Neural progenitor cell (in vitro differentiated cells): ENCODE data around the gene COL13A1. TPM values are rescaled to one million over a fixed set of nuclear protein-coding genes. Genes with fewer than 3 reads are reported as not detected.
A peak's percentile ranks its signal among the peaks of the same experiment; 100 is the strongest.

Experiments used
- DNase-seq: peaks from one replicate; pipeline ENCODE4 v3.0.0-alpha.2; 2016; ENCODE audit warnings: low spot score
- H2AFZ ChIP-seq: fragments of 200-600 bp; sonication (generic); replicated peaks from 2 replicates; pipeline ENCODE4 v1.6.1; 2016; ENCODE audit warnings: antibody characterized with exemption
- H3F3A ChIP-seq: fragments of 200-600 bp; sonication (generic); 2 replicates; pipeline ENCODE4 v1.6.1; 2016; ENCODE audit warnings: antibody characterized with exemption, low read depth
- H3K27ac ChIP-seq: fragments of 200-600 bp; sonication (generic); 2 replicates; pipeline ENCODE4 v1.5.1; 2016; ENCODE audit warnings: mild to moderate bottlenecking
- H3K27me3 ChIP-seq: fragments of 200-600 bp; sonication (generic); 2 replicates; pipeline ENCODE4 v1.6.1; 2016; ENCODE audit warnings: mild to moderate bottlenecking, moderate library complexity
- H3K36me3 ChIP-seq: fragments of 200-600 bp; sonication (generic); 2 replicates; pipeline ENCODE4 v1.5.1; 2016
- H3K4me1 ChIP-seq: fragments of 200-600 bp; sonication (generic); 2 replicates; pipeline ENCODE4 v1.6.1; 2016; ENCODE audit warnings: mixed run types
- H3K4me2 ChIP-seq: fragments of 200-600 bp; sonication (generic); 2 replicates; pipeline ENCODE4 v1.6.1; 2016
- H3K4me3 ChIP-seq: fragments of 200-600 bp; sonication (generic); 2 replicates; pipeline ENCODE4 v1.5.1; 2016
- H3K79me2 ChIP-seq: fragments of 200-600 bp; sonication (generic); 2 replicates; pipeline ENCODE4 v1.6.1; 2016; ENCODE audit warnings: low read depth
- H3K9ac ChIP-seq: fragments of 200-600 bp; sonication (generic); 2 replicates; pipeline ENCODE4 v1.6.1; 2016
- H3K9me3 ChIP-seq: fragments of 200-600 bp; sonication (generic); 2 replicates; pipeline ENCODE4 v1.5.1; 2016; ENCODE audit warnings: low read depth
- H4K20me1 ChIP-seq: fragments of 200-600 bp; sonication (generic); 2 replicates; pipeline ENCODE4 v1.6.1; 2016; ENCODE audit warnings: low read depth
- H3K27ac Mint-ChIP-seq: 3 replicates; pipeline ENCODE4 v1.8.0; 2021; ENCODE audit warnings: mixed read lengths
- H3K27me3 Mint-ChIP-seq: 2 replicates; pipeline ENCODE4 v1.8.0; 2022; ENCODE audit warnings: low read depth, mild to moderate bottlenecking, inconsistent platforms, moderate library complexity, mixed read lengths; ENCODE audit not compliant: insufficient read depth
- H3K36me3 Mint-ChIP-seq: 3 replicates; pipeline ENCODE4 v1.8.0; 2021; ENCODE audit warnings: mixed read lengths
- H3K4me1 Mint-ChIP-seq: 3 replicates; pipeline ENCODE4 v1.8.0; 2021; ENCODE audit warnings: mixed read lengths
- H3K4me3 Mint-ChIP-seq: 3 replicates; pipeline ENCODE4 v1.8.0; 2021; ENCODE audit warnings: mild to moderate bottlenecking, moderate library complexity, mixed read lengths
- H3K9me3 Mint-ChIP-seq: 3 replicates; pipeline ENCODE4 v1.8.0; 2020; ENCODE audit warnings: mixed read lengths
- EZH2 ChIP-seq: fragments of 200-600 bp; sonication (generic); IDR thresholded peaks from 2 replicates; pipeline ENCODE4 v1.6.1; 2017; ENCODE audit warnings: antibody characterized with exemption, mild to moderate bottlenecking, moderate library complexity
- EZH2phosphoT487 ChIP-seq: fragments of 200-600 bp; sonication (generic); IDR thresholded peaks from 2 replicates; pipeline ENCODE4 v1.6.1; 2017; ENCODE audit warnings: antibody characterized with exemption
- total RNA-seq: library from RNA; depleted of rRNA; stranded (reverse); fragments of >200 nt; gene quantifications from 2 replicates; pipeline ENCODE4 v1.2.3, GENCODE V29; 2015; ENCODE audit warnings: low replicate concordance
- TF ChIP-seq, protein P1 (sequence below): fragments of 200-600 bp; sonication (generic); IDR thresholded peaks from 2 replicates; pipeline ENCODE4 v1.5.1; 2017; ENCODE audit warnings: antibody characterized with exemption, mild to moderate bottlenecking

The COL13A1 gene
- total RNA-seq, 1 donor from 2014 or later, result 1.3 TPM

DNA sequence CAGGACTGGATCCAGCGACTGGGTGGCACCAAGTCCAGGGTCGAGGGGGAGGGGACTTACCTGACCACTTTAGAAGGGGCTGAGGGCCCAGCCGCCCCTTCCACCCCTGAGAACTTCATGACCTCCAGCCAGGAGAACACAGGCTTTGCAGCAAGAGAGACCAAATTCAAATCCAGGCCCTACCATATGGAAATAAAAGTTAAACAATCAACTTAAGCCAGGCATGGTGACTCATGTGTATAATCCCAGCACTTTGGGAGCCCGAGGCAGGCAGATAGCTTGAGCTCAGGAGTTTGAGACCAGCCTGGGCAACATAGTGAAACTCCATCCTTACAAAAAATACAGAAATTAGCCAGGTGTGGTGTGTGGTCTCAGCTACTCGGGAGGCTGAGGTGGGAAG lies 61.9 kb downstream of the COL13A1 start:
- Histone ChIP-seq H3K27me3 (no peaks in the 10 kb centered on the region), H3K4me1 (peaks cover 55% of the 10 kb centered on the region), H3K4me3 (no peak overlapping the region), H3K36me3 (no peaks in the 10 kb centered on the region), H3K9ac (no peak overlapping the region), H3F3A (peaks cover 31% of the 10 kb centered on the region), H3K9me3 (no peaks in the 10 kb centered on the region), H4K20me1 (no peaks in the 10 kb centered on the region), H3K27ac (no peak overlapping the region), H2AFZ (no peak overlapping the region), H3K4me2 (no peak overlapping the region), H3K79me2 (no peaks in the 10 kb centered on the region)
- DNase-seq, result no peak
- Mint-ChIP-seq H3K36me3 (no peaks in the 10 kb centered on the region), H3K27me3 (peaks cover 12% of the 10 kb centered on the region), H3K9me3 (no peaks in the 10 kb centered on the region), H3K4me3 (no peak overlapping the region), H3K4me1 (peaks cover 67% of the 10 kb centered on the region), H3K27ac (no peak overlapping the region)
- TF ChIP-seq EZH2phosphoT487 (no peak), EZH2 (no peak)
- TF ChIP-seq, protein P1, sequence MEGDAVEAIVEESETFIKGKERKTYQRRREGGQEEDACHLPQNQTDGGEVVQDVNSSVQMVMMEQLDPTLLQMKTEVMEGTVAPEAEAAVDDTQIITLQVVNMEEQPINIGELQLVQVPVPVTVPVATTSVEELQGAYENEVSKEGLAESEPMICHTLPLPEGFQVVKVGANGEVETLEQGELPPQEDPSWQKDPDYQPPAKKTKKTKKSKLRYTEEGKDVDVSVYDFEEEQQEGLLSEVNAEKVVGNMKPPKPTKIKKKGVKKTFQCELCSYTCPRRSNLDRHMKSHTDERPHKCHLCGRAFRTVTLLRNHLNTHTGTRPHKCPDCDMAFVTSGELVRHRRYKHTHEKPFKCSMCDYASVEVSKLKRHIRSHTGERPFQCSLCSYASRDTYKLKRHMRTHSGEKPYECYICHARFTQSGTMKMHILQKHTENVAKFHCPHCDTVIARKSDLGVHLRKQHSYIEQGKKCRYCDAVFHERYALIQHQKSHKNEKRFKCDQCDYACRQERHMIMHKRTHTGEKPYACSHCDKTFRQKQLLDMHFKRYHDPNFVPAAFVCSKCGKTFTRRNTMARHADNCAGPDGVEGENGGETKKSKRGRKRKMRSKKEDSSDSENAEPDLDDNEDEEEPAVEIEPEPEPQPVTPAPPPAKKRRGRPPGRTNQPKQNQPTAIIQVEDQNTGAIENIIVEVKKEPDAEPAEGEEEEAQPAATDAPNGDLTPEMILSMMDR, result no peak

DNA sequence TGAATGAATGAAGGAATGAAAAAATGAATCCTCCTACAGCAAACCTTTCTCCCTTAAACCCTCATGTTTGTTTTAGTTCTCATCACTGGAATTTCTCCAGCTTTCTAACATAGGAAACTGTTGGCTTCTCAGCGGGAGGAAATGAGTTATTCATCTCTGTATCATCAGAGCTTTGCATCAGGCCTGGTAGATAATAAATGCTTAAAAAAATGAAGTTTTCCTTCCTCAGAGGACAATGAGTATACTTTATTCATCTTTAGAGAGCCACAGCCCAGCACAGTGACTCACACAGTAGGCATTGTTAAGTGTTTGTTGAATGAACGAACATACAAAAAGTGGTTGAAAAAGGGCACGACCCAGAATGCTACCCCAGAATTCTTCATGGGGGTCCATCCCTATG lies 62.6 kb downstream of the COL13A1 start:
- no peaks in the 10 kb centered on the region for H3K9me3 ChIP-seq
- no peak overlapping the region for H3K4me3 ChIP-seq
- H3K27me3 ChIP-seq, result no peaks in the 10 kb centered on the region
- H3K9me3 Mint-ChIP-seq, result no peaks in the 10 kb centered on the region
- no peak overlapping the region for H2AFZ ChIP-seq
- peaks cover 64% of the 10 kb centered on the region for H3K4me1 Mint-ChIP-seq
- no peaks in the 10 kb centered on the region for H4K20me1 ChIP-seq
- no peak for TF ChIP-seq EZH2
- no peak for TF ChIP-seq EZH2phosphoT487
- TF ChIP-seq, protein P1, result no peak
- H3K9ac ChIP-seq, result no peak overlapping the region
- no peaks in the 10 kb centered on the region for H3K79me2 ChIP-seq
- H3K27me3 Mint-ChIP-seq, result peaks cover 13% of the 10 kb centered on the region
- H3K27ac ChIP-seq, result no peak overlapping the region
- no peaks in the 10 kb centered on the region for H3K36me3 Mint-ChIP-seq
- H3K36me3 ChIP-seq, result no peaks in the 10 kb centered on the region
- no peak overlapping the region for H3K4me3 Mint-ChIP-seq
- DNase-seq, result no peak
- H3K4me1 ChIP-seq, result peaks cover 60% of the 10 kb centered on the region
- H3K4me2 ChIP-seq, result no peak overlapping the region
- H3K27ac Mint-ChIP-seq, result no peak overlapping the region
- H3F3A ChIP-seq, result peaks cover 35% of the 10 kb centered on the region

DNA sequence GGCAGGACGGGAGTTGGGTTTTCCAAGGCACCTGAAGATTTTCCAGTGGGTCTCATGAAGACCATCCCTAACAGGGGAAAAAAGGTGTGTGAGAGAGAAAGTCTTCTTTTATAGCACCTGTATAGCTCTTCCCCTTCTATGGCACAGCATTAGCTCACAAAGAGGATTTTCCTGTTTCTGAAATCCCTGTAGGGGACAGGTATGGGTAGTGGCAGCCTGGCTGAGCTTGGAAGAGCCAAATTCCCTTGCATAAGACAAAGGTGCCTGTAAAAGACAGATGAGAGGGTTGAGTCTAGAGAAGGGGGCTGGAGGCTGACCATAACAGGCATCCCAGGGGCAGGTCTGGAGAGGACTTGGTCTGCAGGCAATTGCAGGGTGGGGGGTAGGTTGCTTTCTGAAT lies 63.7 kb downstream of the COL13A1 start:
- Histone ChIP-seq H3K9me3 (no peaks in the 10 kb centered on the region), H3K79me2 (no peaks in the 10 kb centered on the region), H3K4me2 (no peak overlapping the region), H3K27me3 (no peaks in the 10 kb centered on the region), H3K9ac (no peak overlapping the region), H4K20me1 (no peaks in the 10 kb centered on the region), H3K4me1 (peaks cover 51% of the 10 kb centered on the region), H3F3A (peaks cover 39% of the 10 kb centered on the region), H3K27ac (no peak overlapping the region), H2AFZ (no peak overlapping the region), H3K36me3 (no peaks in the 10 kb centered on the region), H3K4me3 (no peak overlapping the region)
- Mint-ChIP-seq H3K36me3 (no peaks in the 10 kb centered on the region), H3K9me3 (no peaks in the 10 kb centered on the region), H3K27me3 (peaks cover 13% of the 10 kb centered on the region), H3K27ac (peak overlapping the region; percentile 17), H3K4me1 (peaks cover 54% of the 10 kb centered on the region), H3K4me3 (no peak overlapping the region)
- no peak for DNase-seq
- TF ChIP-seq, protein P1, result no peak
- no peak for TF ChIP-seq EZH2
- TF ChIP-seq EZH2phosphoT487, result no peak
